Spleen (tissue), 11 donors: Measurements from ENCODE around the gene PLCD1. TPM values are rescaled to one million over a fixed set of nuclear protein-coding genes. Genes with fewer than 3 reads are reported as not detected.

Source experiments
- DNase-seq: peaks from one replicate; pipeline ENCODE4 v3.0.0-alpha.2; 2020
- H3K27ac ChIP-seq, 8 donors: fragments of 200-600 bp; sonication (generic) in 7 of 8; 1 replicate in 4 of 8; 2 replicates in 4 of 8; pipeline versions ENCODE4 v1.5.0 to v1.8.0; 2016 to 2021; ENCODE audit warnings: inconsistent platforms in 4 of 8, mild to moderate bottlenecking in 4 of 8, moderate library complexity in 1 of 8
- H3K27me3 ChIP-seq, 7 donors: fragments of 200-600 bp; sonication (generic) in 6 of 7; replicated peaks in 1 of 7; 1 replicate in 4 of 7; 2 replicates in 3 of 7; pipeline versions ENCODE4 v1.5.0 to v1.8.0; 2016 to 2021; ENCODE audit warnings: inconsistent platforms in 3 of 7, mild to moderate bottlenecking in 1 of 7
- H3K36me3 ChIP-seq, 6 donors: fragments of 200-600 bp; sonication (generic) in 5 of 6; 1 replicate in 4 of 6; 2 replicates in 2 of 6; pipeline versions ENCODE4 v1.5.0 to v1.8.0; 2016 to 2021; ENCODE audit warnings: inconsistent platforms in 2 of 6
- H3K4me1 ChIP-seq, 6 donors: fragments of 200-600 bp; sonication (generic) in 5 of 6; 1 replicate in 3 of 6; 2 replicates in 3 of 6; pipeline versions ENCODE4 v1.5.0 to v1.8.0; 2016 to 2021; ENCODE audit warnings: inconsistent platforms in 3 of 6
- H3K4me3 ChIP-seq, 8 donors: fragments of 200-600 bp; sonication (generic) in 7 of 8; 1 replicate in 4 of 8; 2 replicates in 4 of 8; pipeline versions ENCODE4 v1.5.0 to v1.8.0; 2016 to 2021; ENCODE audit warnings: inconsistent platforms in 4 of 8, mild to moderate bottlenecking in 4 of 8, moderate library complexity in 2 of 8
- H3K9me3 ChIP-seq, 8 donors: fragments of 200-600 bp; sonication (generic) in 7 of 8; 1 replicate in 4 of 8; 2 replicates in 4 of 8; pipeline versions ENCODE4 v1.5.0 to v1.8.0; 2016 to 2021; ENCODE audit warnings: inconsistent platforms in 4 of 8
- POLR2A ChIP-seq, 3 donors: fragments of 450-650 bp; IDR thresholded peaks; one replicate each; pipeline ENCODE4 v1.5.1; 2017; ENCODE audit warnings: antibody characterized with exemption in 3 of 3, mild to moderate bottlenecking in 1 of 3
- POLR2AphosphoS5 ChIP-seq, 3 donors: sonication (generic); formaldehyde crosslinking; IDR thresholded peaks; one replicate each; pipeline ENCODE4 v1.5.1; 2017; ENCODE audit warnings: antibody characterized with exemption in 3 of 3
- WGBS, 5 donors: extraction: QIAGEN DNeasy Blood & Tissue Kit in 3 of 5; methylation state at CpG; one replicate each; pipeline versions ENCODE4 v1.1.5 to v1.1.7; 2013 to 2018; 5-methylcytosine and 5-hydroxymethylcytosine counted together
- intact Hi-C: fragments of 100-400 bp; cut with DNase I; formaldehyde crosslinking; loops from one replicate; pipeline ENCODE4 v1.15.0; 2023; ENCODE audit warnings: low total_unique reads
- microRNA-seq, 3 donors: library from miRNA; unstranded; fragments of <30 nt; microRNA quantifications; one replicate each; pipeline versions ENCODE4 to v1.1.0, GENCODE V29; 2019 to 2020
- polyA plus RNA-seq, 3 donors: library from polyadenylated mRNA; stranded (reverse); fragments of 200-250 nt; gene quantifications; one replicate each; pipeline ENCODE4 v1.2.1, GENCODE V29; 2013
- small RNA-seq, 4 donors: library from RNA; depleted of rRNA; stranded (forward); fragments of <200 nt; gene quantifications; one replicate each; pipeline ENCODE3, GENCODE V24; 2016
- total RNA-seq, 7 donors: library from RNA; depleted of rRNA in 3 of 7; stranded (reverse); fragments of >200 nt in 3 of 7; fragmentation: NEBNext Ultra II Directional in 4 of 7; extraction: Animal tissue kit (Norgen Biotek cat#: 25700) in 4 of 7; gene quantifications; one replicate each; pipeline versions ENCODE4 v1.1.0 to v1.2.1, GENCODE V29; 2016 to 2021
- TF ChIP-seq, protein P1 (sequence below), 11 experiments: fragments of 200-600 bp in 7 of 11; fragments of 450-650 bp in 4 of 11; sonication (generic) in 4 of 11; IDR thresholded peaks in 8 of 11; conservative IDR thresholded peaks in 3 of 11; 1 replicate in 7 of 11; 2 replicates in 4 of 11; pipeline versions ENCODE4 v1.4.0 to v1.8.0; 2016 to 2021; ENCODE audit warnings: antibody characterized with exemption in 11 of 11, inconsistent platforms in 4 of 11, mild to moderate bottlenecking in 1 of 11
- donor health status: healthy with polysubstance abuse.
- donor health status: DM: no; HTN: no; CAD: no; lungs with moderate emphysema.
- donor health status: DM: no; HTN: no; CAD: no.
- donor health status: Bipolar disorder and iron deficiency.
- donor health status: healthy.
- donor health status: DM: no; HTN: no; CAD: no.
- donor health status: DM: yes; HTN: yes; CAD: no.

PLCD1 gene
- total and polyA plus RNA-seq, 10 donors = 11.8 to 24.0 (median 18.8) TPM

DNA sequence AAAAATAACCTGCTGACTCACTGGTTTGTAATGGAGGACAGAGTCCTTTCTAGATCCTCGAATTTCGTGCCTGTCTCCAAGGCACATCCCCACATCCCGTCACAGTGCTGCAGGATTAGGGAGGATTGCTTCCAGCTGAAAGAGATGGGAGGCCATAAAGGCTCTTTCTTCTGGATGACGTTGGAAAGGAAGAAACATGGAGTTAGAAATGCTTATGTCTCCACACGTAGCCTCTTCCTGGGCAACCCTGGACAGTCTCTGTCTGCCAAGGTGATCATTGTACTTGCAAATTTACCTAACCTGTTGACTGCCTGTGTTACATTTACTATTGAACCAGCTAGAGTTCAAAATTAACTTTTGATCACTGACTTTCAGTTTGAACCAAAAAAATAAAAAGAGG lies 66.4 kb downstream of the PLCD1 start:
- WGBS, 5 donors = 57 to 80% (median 76%) methylated on average over 5 of the region's 5 CpGs
- peak overlapping the region in 4 of 8 donors; percentile 8 to 54 (median 15) for H3K27ac ChIP-seq
- intact Hi-C loops = no loop called here

DNA sequence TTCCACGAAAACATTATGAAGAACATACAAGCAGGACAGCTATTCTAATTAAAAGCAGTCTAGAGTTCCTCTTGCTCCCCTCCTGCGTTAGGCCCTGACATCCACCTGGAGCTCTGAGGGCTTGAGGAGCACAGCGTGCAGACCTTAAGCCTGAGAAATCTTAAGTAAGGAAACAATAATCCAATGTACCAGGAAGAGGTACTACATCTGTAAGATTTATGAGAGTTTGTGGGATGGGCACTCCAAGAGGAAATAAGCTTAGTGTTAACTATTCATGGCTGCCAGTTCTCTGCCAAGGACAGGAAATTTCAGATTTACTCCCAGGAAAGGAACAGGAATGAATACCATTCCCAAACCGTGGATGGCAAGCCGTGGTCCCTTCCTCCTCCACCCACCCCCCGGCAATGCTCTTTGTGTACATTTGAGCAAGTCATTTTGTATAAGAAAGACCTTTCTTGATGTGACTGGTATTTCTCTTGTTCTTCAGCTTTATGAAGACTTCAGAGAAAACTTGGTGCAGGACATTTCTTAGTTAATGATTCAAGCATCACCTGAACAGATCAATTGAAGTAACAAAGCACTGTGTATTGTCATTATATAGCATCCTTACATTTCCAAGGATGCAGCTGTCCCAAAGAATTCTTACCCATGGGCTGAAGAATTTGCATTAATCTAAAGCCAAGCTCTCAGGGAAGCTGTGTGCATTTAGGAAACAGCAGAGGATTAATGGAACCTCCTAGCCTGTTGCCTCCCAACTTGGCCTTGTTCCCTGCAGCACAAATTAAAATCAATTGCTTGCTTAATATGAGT lies 67.6 kb downstream of the PLCD1 start:
- no peaks in the 10 kb centered on the region for H3K36me3 ChIP-seq
- H3K27ac ChIP-seq = peak overlapping the region in 3 of 8 donors; percentile 20 to 54 (median 42)
- intact Hi-C loops = no loop called here
- WGBS, 5 donors = 18 to 42% (median 33%) methylated on average over 6 of the region's 6 CpGs
- H3K9me3 ChIP-seq = no peaks in the 10 kb centered on the region
- TF ChIP-seq POLR2A (IDR thresholded peaks at IDR 0.05) = no peak
- H3K4me3 ChIP-seq = no peak overlapping the region
- DNase-seq = no peak
- H3K27me3 ChIP-seq = no peaks in the 10 kb centered on the region
- H3K4me1 ChIP-seq = peaks cover 9 to 51% (median 34%) of the 10 kb centered on the region in 6 donors

More for the DNA sequence above, 66.4 kb downstream of the PLCD1 start:
- Histone ChIP-seq H3K36me3 (no peaks in the 10 kb centered on the region), H3K9me3 (no peaks in the 10 kb centered on the region), H3K4me3 (no peak overlapping the region), H3K4me1 (peaks cover 5 to 51% (median 32%) of the 10 kb centered on the region in 6 donors), H3K27me3 (no peaks in the 10 kb centered on the region)
- no peak for DNase-seq
- TF ChIP-seq POLR2A (IDR thresholded peaks at IDR 0.05) = no peak
- TF ChIP-seq, protein P1, sequence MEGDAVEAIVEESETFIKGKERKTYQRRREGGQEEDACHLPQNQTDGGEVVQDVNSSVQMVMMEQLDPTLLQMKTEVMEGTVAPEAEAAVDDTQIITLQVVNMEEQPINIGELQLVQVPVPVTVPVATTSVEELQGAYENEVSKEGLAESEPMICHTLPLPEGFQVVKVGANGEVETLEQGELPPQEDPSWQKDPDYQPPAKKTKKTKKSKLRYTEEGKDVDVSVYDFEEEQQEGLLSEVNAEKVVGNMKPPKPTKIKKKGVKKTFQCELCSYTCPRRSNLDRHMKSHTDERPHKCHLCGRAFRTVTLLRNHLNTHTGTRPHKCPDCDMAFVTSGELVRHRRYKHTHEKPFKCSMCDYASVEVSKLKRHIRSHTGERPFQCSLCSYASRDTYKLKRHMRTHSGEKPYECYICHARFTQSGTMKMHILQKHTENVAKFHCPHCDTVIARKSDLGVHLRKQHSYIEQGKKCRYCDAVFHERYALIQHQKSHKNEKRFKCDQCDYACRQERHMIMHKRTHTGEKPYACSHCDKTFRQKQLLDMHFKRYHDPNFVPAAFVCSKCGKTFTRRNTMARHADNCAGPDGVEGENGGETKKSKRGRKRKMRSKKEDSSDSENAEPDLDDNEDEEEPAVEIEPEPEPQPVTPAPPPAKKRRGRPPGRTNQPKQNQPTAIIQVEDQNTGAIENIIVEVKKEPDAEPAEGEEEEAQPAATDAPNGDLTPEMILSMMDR (IDR thresholded peaks at IDR 0.05 in 8 of 11, conservative IDR thresholded peaks at IDR 0.05 in 3 of 11) = no peak

DNA sequence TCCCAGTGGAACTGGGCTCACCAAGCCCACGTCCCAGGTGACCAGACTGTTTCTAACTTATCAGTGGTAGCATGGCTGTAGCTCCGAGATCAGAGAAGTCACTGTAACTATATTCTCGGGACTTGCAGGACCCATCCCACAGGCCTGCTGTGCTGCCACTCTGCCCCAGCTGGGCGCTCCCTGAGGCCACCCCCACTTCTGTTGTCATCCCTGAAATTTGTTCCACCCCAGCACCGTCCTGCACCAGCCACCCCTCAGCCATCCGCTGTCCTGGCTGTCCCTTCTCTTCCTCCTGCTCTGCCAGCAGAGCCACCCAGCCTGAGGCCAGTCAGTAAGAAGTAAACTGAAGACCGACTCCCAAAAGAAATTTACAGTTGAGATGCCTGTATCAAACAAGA lies 71.9 kb downstream of the PLCD1 start:
- Histone ChIP-seq H3K9me3 (no peaks in the 10 kb centered on the region), H3K36me3 (no peaks in the 10 kb centered on the region), H3K27me3 (no peaks in the 10 kb centered on the region), H3K27ac (peak overlapping the region in 7 of 8 donors; percentile 6 to 79 (median 62)), H3K4me3 (no peak overlapping the region), H3K4me1 (peaks cover 30 to 69% (median 50%) of the 10 kb centered on the region in 6 donors)
- intact Hi-C loops = no loop called here
- TF ChIP-seq, protein P1 (IDR thresholded peaks at IDR 0.05 in 8 of 11, conservative IDR thresholded peaks at IDR 0.05 in 3 of 11) = no peak
- TF ChIP-seq POLR2A (IDR thresholded peaks at IDR 0.05) (no peak), POLR2AphosphoS5 (IDR thresholded peaks at IDR 0.05) (no peak)
- DNase-seq = no peak
- 48 to 59% (median 55%) methylated on average over 7 of the region's 7 CpGs for WGBS, 5 donors

Small RNAs within 50 kb of the gene (microRNA-seq; reads per million reads assigned to microRNA genes)
- gene MIR26A1 = 21.4 to 351 (median 58.2) reads per million in 3 donors

Small RNAs within 50 kb of the gene (small RNA-seq; reads per million reads assigned to genes)
- gene MIR26A1 = 0.30 to 1.5 (median 1.2) reads per million in 4 donors
- 0 reads per million in 4 donors for gene RF00019

Other genes starting within 250 kb of the PLCD1 start
- 10 to 100 TPM; 20.8 to 46.0 (median 31.8) TPM for gene CTDSPL, start 167.8 kb downstream of the PLCD1 start, total RNA-seq
- 1 to 10 TPM; 3.9 to 8.7 (median 4.6) TPM for gene CTDSPL, start 167.8 kb downstream of the PLCD1 start, polyA plus RNA-seq
- 10 to 100 TPM; 14.4 to 23.4 (median 16.1) TPM for gene VILL, start 38.9 kb downstream of the PLCD1 start, total RNA-seq
- gene VILL, start 38.9 kb downstream of the PLCD1 start, polyA plus RNA-seq = 10 to 100 TPM; 19.2 to 21.5 (median 20.1) TPM
- 1 to 10 TPM in 5 of 7 donors, under 1 TPM in 2; 0.52 to 2.3 (median 1.5) TPM for gene DLEC1, start 9.6 kb upstream of the PLCD1 start, total RNA-seq
- under 1 TPM; 0.36 to 0.57 (median 0.42) TPM for gene DLEC1, start 9.6 kb upstream of the PLCD1 start, polyA plus RNA-seq
- 100 to 1,000 TPM in 2 of 7 donors, 10 to 100 TPM in 5; 77.5 to 120 (median 88.0) TPM for gene ACAA1, start 107.5 kb upstream of the PLCD1 start, total RNA-seq
- gene ACAA1, start 107.5 kb upstream of the PLCD1 start, polyA plus RNA-seq = 10 to 100 TPM; 68.4 to 79.3 (median 73.9) TPM
- 100 to 1,000 TPM in 2 of 7 donors, 10 to 100 TPM in 5; 69.8 to 146 (median 90.9) TPM for gene MYD88, start 109.0 kb upstream of the PLCD1 start, total RNA-seq
- 10 to 100 TPM; 38.8 to 53.3 (median 41.1) TPM for gene MYD88, start 109.0 kb upstream of the PLCD1 start, polyA plus RNA-seq
- gene OXSR1, start 135.9 kb upstream of the PLCD1 start, total RNA-seq = 10 to 100 TPM; 28.6 to 45.0 (median 33.4) TPM
- gene OXSR1, start 135.9 kb upstream of the PLCD1 start, polyA plus RNA-seq = 10 to 100 TPM in 1 of 3 donors, 1 to 10 TPM in 2; 9.3 to 12.4 (median 9.7) TPM
- gene SLC22A13, start 236.2 kb upstream of the PLCD1 start, total RNA-seq = 1 to 10 TPM in 1 of 7 donors, under 1 TPM in 6; 0.30 to 1.6 (median 0.52) TPM
- gene SLC22A13, start 236.2 kb upstream of the PLCD1 start, polyA plus RNA-seq = under 1 TPM in 2 of 3 donors, not detected in 1; 0.05 to 0.22 TPM